GM12878 (cell line): ENCODE data around the gene WDFY1. TPM values are rescaled to one million over a fixed set of nuclear protein-coding genes. Genes with fewer than 3 reads are reported as not detected.

Source experiments
- BCL11A ChIP-seq: IDR thresholded peaks from 2 replicates; pipeline ENCODE4 v1.6.1; 2011; ENCODE audit warnings: low read depth, low read length
- EP300 ChIP-seq, 2 experiments: fragments of 150-350 bp in 1 of 2; IDR thresholded peaks; 2 replicates each; pipeline ENCODE4 v1.6.1; 2011 to 2012; ENCODE audit warnings: low read depth in 2 of 2, low read length in 2 of 2, borderline replicate concordance in 1 of 2, improper control_type of control experiment in 1 of 2, inconsistent platforms in 1 of 2; ENCODE audit not compliant: control insufficient read depth in 1 of 2
- EZH2 ChIP-seq: IDR thresholded peaks from 2 replicates; pipeline ENCODE4 v1.6.1; 2012; ENCODE audit warnings: low read depth, mild to moderate bottlenecking, control low read depth, inconsistent platforms, low read length, borderline replicate concordance; ENCODE audit not compliant: control insufficient read depth
- GATAD2B ChIP-seq: fragments of 450-650 bp; conservative IDR thresholded peaks from 2 replicates; pipeline ENCODE4 v1.6.1; 2017; ENCODE audit warnings: low read depth, mild to moderate bottlenecking, moderate library complexity
- HDGF ChIP-seq: fragments of 450-650 bp; IDR thresholded peaks from 2 replicates; pipeline ENCODE4 v1.6.1; 2016; ENCODE audit warnings: antibody characterized with exemption
- KAT2A ChIP-seq: conservative IDR thresholded peaks from 2 replicates; pipeline ENCODE4 v1.6.1; 2011; ENCODE audit warnings: low read depth, low read length; ENCODE audit not compliant: control insufficient read depth
- MEF2B ChIP-seq: fragments of 450-650 bp; IDR thresholded peaks from 2 replicates; pipeline ENCODE4 v1.6.1; 2018; ENCODE audit warnings: mild to moderate bottlenecking, moderate library complexity; ENCODE audit not compliant: partially characterized antibody, poor library complexity, severe bottlenecking
- NR2C1 ChIP-seq: fragments of 450-650 bp; IDR thresholded peaks from 2 replicates; pipeline ENCODE4 v1.6.1; 2017; ENCODE audit warnings: antibody characterized with exemption, mild to moderate bottlenecking, moderate library complexity
- NR2F1 ChIP-seq: fragments of 450-650 bp; conservative IDR thresholded peaks from 2 replicates; pipeline ENCODE4 v1.6.1; 2017; ENCODE audit warnings: mild to moderate bottlenecking
- POLR2AphosphoS5 ChIP-seq: IDR thresholded peaks from 2 replicates; pipeline ENCODE4 v1.6.1; 2011; ENCODE audit warnings: mild to moderate bottlenecking, low read length, inconsistent platforms
- RELA ChIP-seq: fragments of 450-650 bp; IDR thresholded peaks from 2 replicates; pipeline ENCODE4 v1.8.0; 2014; ENCODE audit warnings: borderline replicate concordance; ENCODE audit not compliant: partially characterized antibody
- SIN3A ChIP-seq: IDR thresholded peaks from 2 replicates; pipeline ENCODE4 v1.6.1; 2012; ENCODE audit warnings: low read depth, low read length, improper control_type of control experiment
- SIX5 ChIP-seq: IDR thresholded peaks from 2 replicates; pipeline ENCODE4 v1.6.1; 2011; ENCODE audit warnings: mild to moderate bottlenecking, low read depth, low read length, moderate library complexity; ENCODE audit not compliant: severe bottlenecking
- SMC3 ChIP-seq: IDR thresholded peaks from 2 replicates; pipeline ENCODE4 v1.6.1; 2011; ENCODE audit warnings: low read length, improper control_type of control experiment, borderline replicate concordance
- SPI1 ChIP-seq: IDR thresholded peaks from 2 replicates; pipeline ENCODE4 v1.6.1; 2011; ENCODE audit warnings: low read depth, mild to moderate bottlenecking, low read length, moderate library complexity, borderline replicate concordance; ENCODE audit not compliant: insufficient read depth
- SREBF2 ChIP-seq: IDR thresholded peaks from 2 replicates; pipeline ENCODE4 v1.6.1; 2012; ENCODE audit warnings: mild to moderate bottlenecking, low read length
- TCF12 ChIP-seq: IDR thresholded peaks from 2 replicates; pipeline ENCODE4 v1.6.1; 2011; ENCODE audit warnings: low read depth, mild to moderate bottlenecking, low read length
- TCF3 ChIP-seq: IDR thresholded peaks from 2 replicates; pipeline ENCODE4 v1.6.1; 2012; ENCODE audit warnings: low read depth, mild to moderate bottlenecking, low read length, borderline replicate concordance; ENCODE audit not compliant: insufficient read depth
- ZBED1 ChIP-seq: IDR thresholded peaks from 2 replicates; pipeline ENCODE4 v1.6.1; 2016; ENCODE audit warnings: borderline replicate concordance
- polyA plus RNA-seq, 11 experiments: library from polyadenylated mRNA; depleted of rRNA in 4 of 11; unstranded in 6 of 11; stranded (reverse) in 5 of 11; fragments of >200 nt; fragmentation: Nextera tagmentation in 4 of 11; fragmentation: Illumina TruSeq in 1 of 11; extraction: Ambion mirVana in 4 of 11; extraction: Trizol in 1 of 11; gene quantifications; 1 replicate in 1 of 11; 2 replicates in 10 of 11; pipeline versions ENCODE4 v1.2.1 to v1.2.3, GENCODE V29; 2011 to 2016; ENCODE audit warnings: inconsistent platforms in 2 of 11, missing spikeins in 2 of 11, low read depth in 1 of 11
- total RNA-seq, 4 experiments: library from RNA; depleted of rRNA in 3 of 4; stranded (reverse); fragments of >200 nt in 3 of 4; fragmentation: Illumina TruSeq in 1 of 4; extraction: Trizol in 1 of 4; gene quantifications; 2 replicates each; pipeline versions ENCODE4 v1.2.1 to v1.2.3, GENCODE V29; 2013 to 2021
- TF ChIP-seq, protein P1 (sequence below): fragments of 450-650 bp; formaldehyde crosslinking; IDR thresholded peaks from 2 replicates; pipeline ENCODE4 v1.4.0; 2020; ENCODE audit warnings: mild to moderate bottlenecking, moderate library complexity
- TF ChIP-seq, protein P2 (sequence below): fragments of 150-350 bp; IDR thresholded peaks from 2 replicates; pipeline ENCODE4 v1.6.1; 2014; ENCODE audit warnings: mild to moderate bottlenecking, low read depth, low read length
- TF ChIP-seq, protein P3 (sequence below): fragments of 450-650 bp; formaldehyde crosslinking; IDR thresholded peaks from 2 replicates; pipeline ENCODE4 v1.5.0; 2022; ENCODE audit warnings: mild to moderate bottlenecking, missing genetic modification characterization

The WDFY1 gene
- total and polyA plus RNA-seq, 10 of the 15 experiments (the other 5 are each of a cell fraction or from before 2014, with no cell fraction given), result 2.9 to 28.1 (median 13.1) TPM

DNA sequence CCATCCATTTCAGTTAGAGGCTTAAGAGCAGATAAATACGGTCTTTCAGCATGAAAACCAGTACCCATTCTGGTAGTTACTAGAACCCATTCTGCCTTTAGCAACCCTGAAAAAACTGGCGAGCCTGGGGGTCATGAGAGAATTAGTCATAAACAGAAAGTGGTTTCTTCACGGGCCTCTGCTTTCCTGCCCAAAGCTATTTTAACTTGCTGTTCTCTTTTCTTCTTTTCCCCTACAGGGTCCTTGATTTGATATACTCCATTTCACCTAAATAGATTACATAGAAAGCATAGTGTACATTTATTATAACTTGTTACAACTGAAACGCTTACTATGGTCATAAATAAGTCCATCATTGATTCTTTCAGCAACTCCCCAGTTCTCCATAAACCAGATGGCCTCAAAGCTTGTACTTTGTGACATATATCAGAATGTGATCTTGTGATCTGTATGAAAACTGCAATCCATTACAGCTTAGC lies 48.3 kb downstream of the WDFY1 start (continued):
- TF ChIP-seq TCF3 (peak; percentile 74; the same call in 1 of the 2 replicates), SIN3A (no peak), KAT2A (no peak), RELA (no peak), SPI1 (no peak), EZH2 (no peak), POLR2AphosphoS5 (peak; percentile 49; the same call in 1 of the 2 replicates), SREBF2 (no peak), HDGF (no peak), SMC3 (peak; percentile 14; the same call in 1 of the 2 replicates), NR2F1 (peak; percentile 95), BCL11A (peak; percentile 97), TCF12 (peak; percentile 62; the same call in 1 of the 2 replicates), MEF2B (peak; percentile 94), NR2C1 (0 out of 2 replicates have a peak, but pooled peaks have one; percentile 31), GATAD2B (peak; percentile 79; the same call in 1 of the 2 replicates), SIX5 (no peak), EP300 (IDR thresholded peaks at IDR 0.05; ENCODE audit: borderline replicate concordance in 1 of 2, control insufficient read depth in 1 of 2, low read depth in 2 of 2, low read length in 2 of 2) (peak; percentile 79 to 87), ZBED1 (peak; percentile 92)
- TF ChIP-seq, protein P1, sequence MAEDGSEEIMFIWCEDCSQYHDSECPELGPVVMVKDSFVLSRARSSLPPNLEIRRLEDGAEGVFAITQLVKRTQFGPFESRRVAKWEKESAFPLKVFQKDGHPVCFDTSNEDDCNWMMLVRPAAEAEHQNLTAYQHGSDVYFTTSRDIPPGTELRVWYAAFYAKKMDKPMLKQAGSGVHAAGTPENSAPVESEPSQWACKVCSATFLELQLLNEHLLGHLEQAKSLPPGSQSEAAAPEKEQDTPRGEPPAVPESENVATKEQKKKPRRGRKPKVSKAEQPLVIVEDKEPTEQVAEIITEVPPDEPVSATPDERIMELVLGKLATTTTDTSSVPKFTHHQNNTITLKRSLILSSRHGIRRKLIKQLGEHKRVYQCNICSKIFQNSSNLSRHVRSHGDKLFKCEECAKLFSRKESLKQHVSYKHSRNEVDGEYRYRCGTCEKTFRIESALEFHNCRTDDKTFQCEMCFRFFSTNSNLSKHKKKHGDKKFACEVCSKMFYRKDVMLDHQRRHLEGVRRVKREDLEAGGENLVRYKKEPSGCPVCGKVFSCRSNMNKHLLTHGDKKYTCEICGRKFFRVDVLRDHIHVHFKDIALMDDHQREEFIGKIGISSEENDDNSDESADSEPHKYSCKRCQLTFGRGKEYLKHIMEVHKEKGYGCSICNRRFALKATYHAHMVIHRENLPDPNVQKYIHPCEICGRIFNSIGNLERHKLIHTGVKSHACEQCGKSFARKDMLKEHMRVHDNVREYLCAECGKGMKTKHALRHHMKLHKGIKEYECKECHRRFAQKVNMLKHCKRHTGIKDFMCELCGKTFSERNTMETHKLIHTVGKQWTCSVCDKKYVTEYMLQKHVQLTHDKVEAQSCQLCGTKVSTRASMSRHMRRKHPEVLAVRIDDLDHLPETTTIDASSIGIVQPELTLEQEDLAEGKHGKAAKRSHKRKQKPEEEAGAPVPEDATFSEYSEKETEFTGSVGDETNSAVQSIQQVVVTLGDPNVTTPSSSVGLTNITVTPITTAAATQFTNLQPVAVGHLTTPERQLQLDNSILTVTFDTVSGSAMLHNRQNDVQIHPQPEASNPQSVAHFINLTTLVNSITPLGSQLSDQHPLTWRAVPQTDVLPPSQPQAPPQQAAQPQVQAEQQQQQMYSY, result no peak
- TF ChIP-seq, protein P2, sequence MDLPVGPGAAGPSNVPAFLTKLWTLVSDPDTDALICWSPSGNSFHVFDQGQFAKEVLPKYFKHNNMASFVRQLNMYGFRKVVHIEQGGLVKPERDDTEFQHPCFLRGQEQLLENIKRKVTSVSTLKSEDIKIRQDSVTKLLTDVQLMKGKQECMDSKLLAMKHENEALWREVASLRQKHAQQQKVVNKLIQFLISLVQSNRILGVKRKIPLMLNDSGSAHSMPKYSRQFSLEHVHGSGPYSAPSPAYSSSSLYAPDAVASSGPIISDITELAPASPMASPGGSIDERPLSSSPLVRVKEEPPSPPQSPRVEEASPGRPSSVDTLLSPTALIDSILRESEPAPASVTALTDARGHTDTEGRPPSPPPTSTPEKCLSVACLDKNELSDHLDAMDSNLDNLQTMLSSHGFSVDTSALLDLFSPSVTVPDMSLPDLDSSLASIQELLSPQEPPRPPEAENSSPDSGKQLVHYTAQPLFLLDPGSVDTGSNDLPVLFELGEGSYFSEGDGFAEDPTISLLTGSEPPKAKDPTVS, result peak; percentile 92
- TF ChIP-seq, protein P3, sequence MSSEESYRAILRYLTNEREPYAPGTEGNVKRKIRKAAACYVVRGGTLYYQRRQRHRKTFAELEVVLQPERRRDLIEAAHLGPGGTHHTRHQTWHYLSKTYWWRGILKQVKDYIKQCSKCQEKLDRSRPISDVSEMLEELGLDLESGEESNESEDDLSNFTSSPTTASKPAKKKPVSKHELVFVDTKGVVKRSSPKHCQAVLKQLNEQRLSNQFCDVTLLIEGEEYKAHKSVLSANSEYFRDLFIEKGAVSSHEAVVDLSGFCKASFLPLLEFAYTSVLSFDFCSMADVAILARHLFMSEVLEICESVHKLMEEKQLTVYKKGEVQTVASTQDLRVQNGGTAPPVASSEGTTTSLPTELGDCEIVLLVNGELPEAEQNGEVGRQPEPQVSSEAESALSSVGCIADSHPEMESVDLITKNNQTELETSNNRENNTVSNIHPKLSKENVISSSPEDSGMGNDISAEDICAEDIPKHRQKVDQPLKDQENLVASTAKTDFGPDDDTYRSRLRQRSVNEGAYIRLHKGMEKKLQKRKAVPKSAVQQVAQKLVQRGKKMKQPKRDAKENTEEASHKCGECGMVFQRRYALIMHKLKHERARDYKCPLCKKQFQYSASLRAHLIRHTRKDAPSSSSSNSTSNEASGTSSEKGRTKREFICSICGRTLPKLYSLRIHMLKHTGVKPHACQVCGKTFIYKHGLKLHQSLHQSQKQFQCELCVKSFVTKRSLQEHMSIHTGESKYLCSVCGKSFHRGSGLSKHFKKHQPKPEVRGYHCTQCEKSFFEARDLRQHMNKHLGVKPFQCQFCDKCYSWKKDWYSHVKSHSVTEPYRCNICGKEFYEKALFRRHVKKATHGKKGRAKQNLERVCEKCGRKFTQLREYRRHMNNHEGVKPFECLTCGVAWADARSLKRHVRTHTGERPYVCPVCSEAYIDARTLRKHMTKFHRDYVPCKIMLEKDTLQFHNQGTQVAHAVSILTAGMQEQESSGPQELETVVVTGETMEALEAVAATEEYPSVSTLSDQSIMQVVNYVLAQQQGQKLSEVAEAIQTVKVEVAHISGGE, result no peak
